ENCODE measurements around the gene C4BPA.

C4BPA gene

GRCh38 chr1:207156095-207156494 is 52.1 kb downstream of the C4BPA start:
- intact Hi-C loops (cut with DNase I), result no loop called here
- no peak for DNase-seq

GRCh38 chr1:207156826-207157225 is 52.8 kb downstream of the C4BPA start:
- no peak for DNase-seq
- intact Hi-C loops (cut with DNase I), result no loop called here

- no peak for DNase-seq
- intact Hi-C loops (cut with DNase I), result no loop called here
These were observed 60.1 kb downstream of the C4BPA start for GRCh38 chr1:207164086-207164485.

GRCh38 chr1:207172321-207172720 is 68.3 kb downstream of the C4BPA start:
- no peak for DNase-seq
- intact Hi-C loops (cut with DNase I), result no loop called here

- intact Hi-C loops (cut with DNase I), result no loop called here
- DNase-seq, result no peak
These were observed 68.9 kb downstream of the C4BPA start for GRCh38 chr1:207172885-207173284.

- no peak for DNase-seq
- intact Hi-C loops (cut with DNase I), result no loop called here
These were observed 69.4 kb downstream of the C4BPA start for GRCh38 chr1:207173396-207173795.

- intact Hi-C loops (cut with DNase I), result no loop called here
- DNase-seq, result no peak
These were observed 70.9 kb downstream of the C4BPA start for GRCh38 chr1:207174913-207175312.

- intact Hi-C loops (cut with DNase I), result no loop called here
These were observed 75.0 kb downstream of the C4BPA start for GRCh38 chr1:207179036-207179435.

GRCh38 chr1:207181847-207182246 is 77.8 kb downstream of the C4BPA start:
- intact Hi-C loops (cut with DNase I), result no loop called here

More at GRCh38 chr1:207179036-207179435, 75.0 kb downstream of the C4BPA start:
- no peak for DNase-seq

GRCh38 chr1:207186503-207186902 is 82.5 kb downstream of the C4BPA start:
- intact Hi-C loops (cut with DNase I), result no loop called here
- DNase-seq, result no peak

More at GRCh38 chr1:207181847-207182246, 77.8 kb downstream of the C4BPA start:
- DNase-seq, result no peak

- intact Hi-C loops (cut with DNase I), result no loop called here
- DNase-seq, result no peak
These were observed 84.9 kb downstream of the C4BPA start for GRCh38 chr1:207188901-207189300.

GRCh38 chr1:207191061-207191460 is 87.0 kb downstream of the C4BPA start:
- intact Hi-C loops (cut with DNase I), result no loop called here
- DNase-seq, result no peak

GRCh38 chr1:207191776-207192175 is 87.7 kb downstream of the C4BPA start:
- intact Hi-C loops (cut with DNase I), result no loop called here
- no peak for DNase-seq

- no peak for DNase-seq
- intact Hi-C loops (cut with DNase I), result no loop called here
These were observed 90.2 kb downstream of the C4BPA start for GRCh38 chr1:207194197-207194596.

Measured in head of caudate nucleus (tissue), 42 donors.